Measurements from ENCODE around the gene HOPX. TPM values are rescaled to one million over a fixed set of nuclear protein-coding genes. Genes with fewer than 3 reads are reported as not detected.

The HOPX gene
- total and polyA plus RNA-seq, 2 of the 8 experiments (the other 6 are each of a cell fraction or from before 2014, with no cell fraction given): not detected

DNA sequence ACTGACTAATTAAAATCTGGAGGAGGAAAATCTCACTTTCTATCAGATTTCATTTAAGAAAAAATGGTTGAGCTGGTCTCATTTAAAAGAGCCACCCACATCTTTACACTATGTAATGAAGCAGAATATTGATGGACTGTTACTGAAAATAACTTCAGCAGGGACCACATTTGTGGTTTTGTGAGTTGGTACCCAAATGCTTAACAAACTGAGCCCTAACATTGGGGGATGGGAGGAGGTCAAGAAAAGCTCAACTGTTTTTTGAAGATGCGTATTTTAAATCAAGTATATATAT is 30.1 kb downstream of the HOPX start (continued):
- TF ChIP-seq, protein P1, sequence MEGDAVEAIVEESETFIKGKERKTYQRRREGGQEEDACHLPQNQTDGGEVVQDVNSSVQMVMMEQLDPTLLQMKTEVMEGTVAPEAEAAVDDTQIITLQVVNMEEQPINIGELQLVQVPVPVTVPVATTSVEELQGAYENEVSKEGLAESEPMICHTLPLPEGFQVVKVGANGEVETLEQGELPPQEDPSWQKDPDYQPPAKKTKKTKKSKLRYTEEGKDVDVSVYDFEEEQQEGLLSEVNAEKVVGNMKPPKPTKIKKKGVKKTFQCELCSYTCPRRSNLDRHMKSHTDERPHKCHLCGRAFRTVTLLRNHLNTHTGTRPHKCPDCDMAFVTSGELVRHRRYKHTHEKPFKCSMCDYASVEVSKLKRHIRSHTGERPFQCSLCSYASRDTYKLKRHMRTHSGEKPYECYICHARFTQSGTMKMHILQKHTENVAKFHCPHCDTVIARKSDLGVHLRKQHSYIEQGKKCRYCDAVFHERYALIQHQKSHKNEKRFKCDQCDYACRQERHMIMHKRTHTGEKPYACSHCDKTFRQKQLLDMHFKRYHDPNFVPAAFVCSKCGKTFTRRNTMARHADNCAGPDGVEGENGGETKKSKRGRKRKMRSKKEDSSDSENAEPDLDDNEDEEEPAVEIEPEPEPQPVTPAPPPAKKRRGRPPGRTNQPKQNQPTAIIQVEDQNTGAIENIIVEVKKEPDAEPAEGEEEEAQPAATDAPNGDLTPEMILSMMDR (IDR thresholded peaks at IDR 0.05; ENCODE audit: control extremely low read depth in 1 of 3, insufficient read depth in 1 of 3, low read depth in 1 of 3, low read length in 3 of 3): no peak

Data from H1 (cell line).